ENCODE data around the gene FRMD4A.
"Not testable (repeated sequence)": the region's sequence is repeated elsewhere in the genome, so short reads cannot be mapped to it uniquely, and the experiment has no call there.

FRMD4A gene

DNA sequence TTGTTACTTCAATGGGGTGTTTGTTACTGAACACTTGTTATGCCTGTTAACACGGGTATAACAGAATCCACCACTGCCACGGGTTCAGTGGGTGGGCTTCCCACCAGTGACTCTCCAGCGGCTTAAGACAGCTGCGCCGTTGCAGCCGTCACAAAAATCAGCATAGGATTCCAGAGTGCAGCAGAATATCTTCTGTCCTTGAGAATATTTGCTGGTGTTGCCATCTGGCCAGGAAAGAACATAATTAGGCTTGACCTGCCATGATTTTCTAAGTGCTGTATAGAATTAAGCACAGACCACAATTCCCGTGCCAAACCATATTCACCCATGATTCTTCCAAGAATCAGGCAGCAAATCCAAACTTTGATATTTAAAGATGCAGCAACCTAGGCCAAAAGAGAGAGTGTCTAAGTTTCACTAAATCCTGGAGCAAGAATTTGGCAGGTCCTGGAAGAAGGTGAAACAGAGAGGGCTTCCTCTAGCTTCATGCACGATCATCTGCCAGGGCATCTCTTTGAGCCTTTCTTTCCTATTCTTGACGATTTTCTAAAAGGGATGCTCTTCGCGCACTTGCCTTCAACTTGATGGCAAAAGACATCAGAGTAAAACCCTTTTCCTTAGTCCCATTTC, 95.0 kb downstream of the FRMD4A start:
- DNase-seq, result no peak

GRCh38 chr10:14233566-14233965, 97.2 kb downstream of the FRMD4A start:
- peak; percentile 10 for DNase-seq

- not testable (repeated sequence) for DNase-seq
These were observed 101.9 kb downstream of the FRMD4A start for GRCh38 chr10:14228798-14229197.

DNA sequence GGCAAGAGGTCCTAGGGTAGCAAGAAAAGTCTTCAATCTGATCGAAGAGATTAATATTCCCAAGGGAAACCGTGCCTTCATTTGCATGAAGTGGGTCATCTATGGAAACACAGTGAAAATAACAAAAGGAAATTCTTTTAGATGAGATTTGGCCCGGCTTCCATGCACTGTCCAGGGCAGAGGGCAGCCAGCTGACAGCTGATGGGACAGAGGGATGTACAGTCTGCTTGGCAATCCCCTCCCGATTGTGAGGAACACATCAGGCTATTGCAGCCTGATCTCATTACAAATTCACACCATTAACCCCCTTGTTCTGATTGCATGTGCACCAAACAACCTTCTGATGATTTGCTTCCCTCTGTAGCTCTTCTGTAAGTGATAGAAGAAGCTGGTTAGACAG, 105.3 kb downstream of the FRMD4A start:
- DNase-seq, result no peak

GRCh38 chr10:14220026-14220425, 110.7 kb downstream of the FRMD4A start:
- no peak for DNase-seq

GRCh38 chr10:14219411-14219810, 111.3 kb downstream of the FRMD4A start:
- no peak for DNase-seq

- DNase-seq, result no peak
These were observed 115.1 kb downstream of the FRMD4A start for GRCh38 chr10:14215641-14216040.

DNA sequence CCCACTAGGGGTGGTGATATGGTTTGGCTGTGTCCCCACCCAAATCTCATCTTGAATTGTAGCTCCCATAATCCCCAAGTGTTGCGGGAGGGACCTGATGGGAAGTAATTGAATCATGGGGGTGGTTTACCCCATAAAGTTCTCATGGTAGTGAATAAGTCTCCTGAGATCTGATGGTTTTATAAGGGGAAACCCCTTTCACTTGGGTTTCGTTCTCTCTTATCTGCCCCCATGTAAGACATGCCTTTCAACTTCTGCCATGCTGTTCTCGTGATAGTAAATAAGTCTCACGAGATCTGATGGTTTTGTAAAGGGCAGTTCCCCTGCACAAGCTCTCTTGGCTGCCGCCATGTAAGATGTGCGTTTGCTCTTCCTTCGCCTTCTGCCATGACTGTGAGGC, 117.0 kb downstream of the FRMD4A start:
- not testable (repeated sequence) for DNase-seq

- no peak for DNase-seq
These were observed 119.1 kb downstream of the FRMD4A start for GRCh38 chr10:14211610-14212009.

DNA sequence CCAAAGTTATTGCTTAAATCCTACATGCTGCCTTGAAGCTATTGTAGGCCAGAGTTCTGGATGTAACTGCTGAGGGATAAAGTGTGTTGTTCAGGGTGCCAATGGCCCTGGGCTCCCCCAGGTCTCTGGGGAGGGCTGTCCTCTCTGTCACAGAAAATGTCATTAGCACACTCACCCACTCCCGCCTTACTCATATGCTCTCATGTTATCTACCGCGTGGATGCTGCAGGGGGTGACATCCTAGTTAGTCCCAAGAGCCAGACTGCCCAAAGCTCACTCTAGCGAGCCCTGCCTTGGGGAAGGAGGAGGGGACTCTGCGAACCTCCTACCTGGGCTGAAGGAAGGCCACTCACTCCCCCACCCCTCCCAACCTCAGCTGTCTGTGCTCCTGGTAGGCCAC, 122.5 kb downstream of the FRMD4A start:
- no peak for DNase-seq

GRCh38 chr10:14205233-14205632, 125.5 kb downstream of the FRMD4A start:
- no peak for DNase-seq

GRCh38 chr10:14200698-14201544, 129.8 kb downstream of the FRMD4A start:
- DNase-seq, result no peak

DNA sequence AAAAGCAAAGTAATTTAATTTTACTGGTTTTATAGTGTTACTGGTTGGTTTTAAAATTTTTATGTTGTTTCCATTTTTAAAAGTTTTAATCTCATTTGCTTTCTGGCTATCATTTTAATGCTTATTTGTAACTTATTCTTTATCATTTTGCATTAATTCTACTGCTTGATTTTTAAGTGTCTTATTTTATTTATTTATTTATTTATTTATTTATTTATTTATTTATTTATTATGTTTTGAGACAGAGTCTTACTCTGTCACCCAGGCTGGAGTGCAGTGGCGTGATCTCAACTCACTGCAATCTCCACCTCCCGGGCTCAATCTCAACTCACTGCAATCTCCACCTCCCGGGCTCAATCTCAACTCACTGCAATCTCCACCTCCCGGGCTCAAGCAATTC, 131.6 kb downstream of the FRMD4A start:
- not testable (repeated sequence) for DNase-seq

GRCh38 chr10:14198078-14198477, 132.6 kb downstream of the FRMD4A start:
- no peak for DNase-seq

DNA sequence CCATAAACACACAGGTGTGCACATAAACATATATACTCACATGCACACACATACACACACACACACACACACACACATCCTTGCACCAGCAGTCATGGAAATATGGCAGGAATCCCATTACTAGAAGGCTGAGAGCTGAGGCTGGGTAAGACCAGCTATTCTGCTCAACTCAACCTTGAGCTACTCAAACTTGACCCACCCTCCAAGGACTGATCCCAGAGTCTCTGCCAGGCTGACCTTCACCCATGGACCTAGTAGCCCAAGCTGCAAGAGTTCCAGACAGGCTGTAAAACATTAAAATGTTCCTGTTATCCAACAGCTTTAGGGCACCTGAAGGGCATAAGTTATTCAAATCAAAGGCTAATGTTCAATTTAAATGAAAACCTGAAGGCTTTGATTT, 134.6 kb downstream of the FRMD4A start:
- no peak for DNase-seq

GRCh38 chr10:14195433-14195832, 135.3 kb downstream of the FRMD4A start:
- DNase-seq, result no peak

GRCh38 chr10:14192746-14193145, 138.0 kb downstream of the FRMD4A start:
- DNase-seq, result no peak

DNA sequence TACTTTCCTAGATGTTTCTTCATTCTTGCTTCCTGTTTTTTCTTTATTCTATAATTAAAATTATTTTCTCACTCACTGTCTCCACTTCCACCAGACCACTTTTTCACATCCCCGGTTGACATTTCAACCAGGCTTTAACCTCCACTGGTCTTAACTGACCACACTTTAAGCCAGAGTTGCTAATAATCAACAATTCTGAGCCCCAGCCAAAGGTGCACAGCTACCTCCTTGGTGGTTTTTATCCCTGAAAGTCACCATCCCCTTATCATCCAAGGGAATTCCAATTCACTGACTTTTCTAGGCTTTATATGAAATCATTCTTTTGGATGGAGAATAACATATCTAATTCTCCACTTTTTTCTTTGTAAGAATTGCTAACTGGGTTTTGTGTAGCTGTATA, 138.9 kb downstream of the FRMD4A start:
- no peak for DNase-seq

- DNase-seq, result no peak
These were observed 139.3 kb downstream of the FRMD4A start for GRCh38 chr10:14191407-14191806.

- no peak for DNase-seq
These were observed 140.0 kb downstream of the FRMD4A start for GRCh38 chr10:14190702-14191101.

GRCh38 chr10:14186245-14186644, 144.5 kb downstream of the FRMD4A start:
- DNase-seq, result no peak

DNA sequence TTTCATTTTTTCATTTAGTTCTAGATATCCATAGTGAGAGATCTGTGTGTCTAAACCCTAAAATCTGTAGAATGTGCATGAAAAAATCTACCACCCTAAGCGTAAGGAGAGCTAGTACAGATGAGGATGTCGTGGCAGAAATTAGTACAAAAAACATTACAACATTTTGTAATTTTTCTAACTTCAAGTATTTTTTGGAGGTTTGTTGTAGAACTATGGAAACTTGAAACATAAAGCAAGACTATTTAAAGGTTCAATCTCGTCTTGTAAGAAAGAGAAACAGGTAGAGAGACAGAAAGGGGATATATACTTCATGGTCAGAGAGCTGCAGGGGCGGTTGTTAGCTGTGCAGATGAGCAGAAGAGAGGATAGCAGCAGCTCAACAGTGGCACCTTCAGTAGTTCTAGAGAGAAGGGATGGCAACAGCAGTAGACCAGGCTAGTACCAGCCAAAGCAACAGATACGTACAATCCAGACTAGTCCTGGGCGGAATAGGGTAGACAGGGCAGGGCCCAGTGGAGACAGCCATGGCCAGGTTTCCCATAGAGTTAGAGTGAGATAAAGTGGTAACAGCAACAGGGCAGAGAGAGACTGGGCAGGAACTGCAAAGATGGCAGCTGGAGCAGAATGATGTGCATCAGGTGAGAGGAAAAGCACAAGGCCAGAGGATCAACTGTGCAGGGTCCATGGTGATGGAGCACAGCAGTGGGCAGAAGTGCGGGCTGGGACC, 145.2 kb downstream of the FRMD4A start:
- DNase-seq, result peak; percentile 23

DNA sequence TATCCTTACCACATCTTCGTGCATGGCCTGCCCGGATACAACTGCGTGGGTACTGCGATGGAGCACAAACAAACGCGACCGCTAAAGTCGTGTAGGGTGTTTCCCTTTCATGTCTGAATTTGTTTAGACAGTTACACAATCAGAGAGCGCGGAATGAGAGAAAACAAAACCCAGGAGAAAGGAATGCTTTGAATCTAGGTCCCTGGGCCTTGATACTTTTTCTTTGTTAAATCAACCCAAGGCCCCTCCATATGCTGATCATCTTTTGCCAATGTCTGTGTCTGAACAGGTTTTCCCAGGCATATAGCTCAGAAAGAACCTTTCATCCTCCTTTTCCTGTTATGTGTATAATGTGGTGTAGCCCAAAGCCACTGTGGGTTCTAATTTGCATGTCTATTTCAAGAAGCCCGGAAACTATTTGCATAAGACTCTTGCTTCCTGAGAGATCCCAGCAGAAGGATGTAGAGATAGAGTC, 145.8 kb downstream of the FRMD4A start:
- peak; percentile 12 for DNase-seq

- DNase-seq, result no peak
These were observed 147.9 kb downstream of the FRMD4A start for GRCh38 chr10:14182781-14183180.
